ENCODE data around the gene HRH1.
"Not testable (repeated sequence)": the region's sequence is repeated elsewhere in the genome, so short reads cannot be mapped to it uniquely, and the experiment has no call there.

HRH1 gene

DNA sequence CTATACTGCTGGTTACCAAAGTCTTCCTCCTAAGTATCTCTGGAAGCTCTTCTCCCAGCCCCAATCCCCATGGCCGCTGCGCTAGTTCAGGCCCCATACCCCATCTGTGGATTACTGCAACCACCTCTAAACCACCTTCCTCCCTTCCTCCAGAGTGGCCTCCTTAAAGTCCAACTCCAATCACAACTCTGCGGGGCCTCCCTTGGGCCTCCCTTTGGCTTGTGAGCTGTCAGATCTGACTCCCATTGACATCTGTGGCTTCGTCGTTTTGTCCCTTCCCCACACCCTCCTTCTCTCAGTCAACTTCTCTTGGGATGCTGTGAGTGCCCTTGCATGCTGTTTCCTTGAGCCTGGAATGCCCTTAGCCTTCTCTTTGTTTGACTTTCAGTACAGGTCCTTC lies 9.3 kb upstream of the HRH1 start:
- no peak for DNase-seq

DNA sequence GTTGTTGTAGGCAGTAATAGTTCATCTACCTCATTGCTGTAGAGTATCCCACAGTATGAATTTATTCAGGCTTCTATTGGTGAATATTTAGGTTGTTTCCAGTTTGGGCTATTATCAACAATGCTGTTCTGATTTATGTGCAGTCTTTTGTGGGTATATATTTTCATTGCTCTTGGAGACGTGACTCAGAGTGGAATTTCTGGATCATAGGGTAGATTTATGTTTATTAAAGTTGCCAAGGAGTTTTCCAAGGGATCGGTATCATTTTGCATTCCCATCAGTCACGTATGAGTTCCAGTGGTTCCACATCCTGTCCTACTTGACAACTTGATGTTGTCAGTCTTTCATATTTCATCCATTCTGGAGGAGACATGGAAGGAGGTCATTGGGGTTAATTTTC lies 8.4 kb upstream of the HRH1 start:
- no peak for DNase-seq

DNA sequence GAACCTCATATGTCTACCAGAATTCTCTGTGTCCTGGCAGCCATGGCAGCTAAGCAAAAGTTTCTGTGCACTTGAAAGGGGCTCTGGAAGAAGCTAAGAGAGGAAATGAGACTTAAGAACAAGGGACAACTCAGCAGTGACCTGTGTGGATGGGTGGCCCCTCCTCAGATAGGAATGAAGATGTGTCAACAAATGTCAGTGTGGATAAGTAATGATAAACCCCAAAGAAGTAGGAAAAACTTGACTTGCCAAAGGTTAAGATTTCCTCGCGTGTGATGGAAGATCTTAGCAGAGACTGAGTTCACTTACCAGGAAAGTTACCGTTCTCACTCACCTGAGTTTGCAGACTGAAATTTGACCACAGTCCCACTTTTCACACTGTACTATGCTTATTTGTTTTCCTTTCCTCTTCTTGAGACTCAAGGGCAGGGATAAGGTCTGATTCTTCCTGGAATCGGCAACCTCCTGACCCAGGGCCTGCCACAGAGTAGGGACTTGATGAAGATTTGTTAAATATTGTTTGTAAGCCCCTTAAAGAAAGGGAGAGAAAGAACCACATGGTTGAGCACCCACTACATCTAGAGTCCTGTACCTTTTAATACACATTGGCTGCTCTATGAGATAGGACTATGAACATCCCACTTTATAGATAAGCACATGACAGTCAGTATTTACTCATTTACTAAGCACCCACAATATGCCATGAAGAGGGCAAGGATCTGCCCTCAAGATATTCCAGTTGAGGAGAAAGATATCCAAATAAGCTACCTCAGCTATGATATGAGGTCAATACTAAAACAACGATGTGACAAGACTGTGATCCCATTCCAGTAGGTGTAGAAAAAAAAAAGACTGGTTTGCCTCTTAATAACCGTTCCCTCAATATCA lies 7.3 kb upstream of the HRH1 start:
- DNase-seq = no peak

GRCh38 chr3:11150256-11150655 lies 4.0 kb upstream of the HRH1 start:
- no peak for DNase-seq

DNA sequence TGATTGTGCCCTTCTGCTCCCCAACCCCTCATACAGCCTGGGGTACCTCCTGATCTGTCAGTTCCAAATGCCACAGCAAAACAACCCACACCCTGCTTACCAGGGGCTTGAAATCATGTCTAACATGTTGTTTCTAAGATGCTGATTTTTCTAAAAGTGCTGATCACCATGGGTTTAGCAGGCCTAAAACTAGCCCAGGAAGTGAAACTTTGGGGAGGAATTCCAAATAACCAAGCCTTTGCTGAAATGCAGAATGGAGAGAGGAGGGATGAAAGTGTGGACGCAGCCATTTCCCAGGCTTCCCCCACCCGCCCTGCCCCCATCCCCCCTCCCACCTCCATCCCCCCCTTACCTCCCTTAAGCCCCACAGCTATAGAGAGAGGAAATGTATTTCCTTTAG lies 2.0 kb upstream of the HRH1 start:
- no peak for DNase-seq

DNA sequence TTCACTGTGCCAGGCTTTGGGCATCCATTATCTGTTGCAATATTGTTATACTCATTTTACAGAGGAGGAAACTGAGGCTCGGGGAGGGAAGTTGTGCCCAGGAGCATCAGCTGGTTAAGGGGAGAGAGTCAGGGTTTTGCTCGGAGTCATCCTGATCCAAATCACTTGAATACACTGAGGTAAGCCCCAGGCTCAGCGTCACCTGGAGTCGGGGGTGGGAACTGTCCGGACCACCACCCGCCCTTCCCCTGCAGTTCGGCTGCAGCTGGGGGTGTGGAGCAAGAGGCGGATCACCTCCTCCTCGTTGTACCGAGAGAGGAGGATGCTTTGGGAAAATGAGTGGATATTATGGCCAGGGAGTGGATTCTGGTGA lies 646 bp downstream of the HRH1 start:
- no peak for DNase-seq

DNA sequence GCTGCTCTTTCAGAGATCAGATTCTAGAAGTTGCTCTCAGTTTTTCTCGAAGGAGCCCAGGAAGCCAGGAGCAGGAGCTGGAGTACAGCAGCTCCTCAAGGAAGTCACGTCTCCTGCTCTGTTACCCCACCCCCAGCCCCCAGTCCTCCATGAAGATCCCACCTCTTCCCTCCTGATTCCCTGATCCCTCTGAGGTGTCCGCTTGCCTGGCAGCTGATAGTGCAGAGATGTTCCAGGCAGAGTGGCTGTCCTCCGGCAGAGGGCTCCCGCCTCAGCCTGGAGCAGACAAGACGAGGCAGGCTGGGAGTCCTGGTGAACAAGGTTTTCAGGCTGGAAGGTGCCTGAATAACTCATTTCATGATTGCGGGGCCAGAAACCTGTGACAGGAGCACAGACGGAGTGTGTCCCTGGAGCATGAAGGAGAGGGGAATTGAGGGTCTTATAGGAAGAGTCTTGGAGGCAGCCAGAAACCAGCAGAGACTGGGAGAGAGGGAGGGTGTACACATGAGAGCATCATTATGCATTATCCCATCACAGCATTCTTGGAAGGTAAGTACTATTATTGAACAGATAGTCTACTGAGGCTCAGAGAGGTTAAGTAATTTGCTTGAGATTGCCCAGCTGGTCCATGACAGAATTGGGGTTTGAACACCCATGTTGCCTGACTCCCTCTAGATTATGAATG lies 1.2 kb downstream of the HRH1 start:
- no peak for DNase-seq

DNA sequence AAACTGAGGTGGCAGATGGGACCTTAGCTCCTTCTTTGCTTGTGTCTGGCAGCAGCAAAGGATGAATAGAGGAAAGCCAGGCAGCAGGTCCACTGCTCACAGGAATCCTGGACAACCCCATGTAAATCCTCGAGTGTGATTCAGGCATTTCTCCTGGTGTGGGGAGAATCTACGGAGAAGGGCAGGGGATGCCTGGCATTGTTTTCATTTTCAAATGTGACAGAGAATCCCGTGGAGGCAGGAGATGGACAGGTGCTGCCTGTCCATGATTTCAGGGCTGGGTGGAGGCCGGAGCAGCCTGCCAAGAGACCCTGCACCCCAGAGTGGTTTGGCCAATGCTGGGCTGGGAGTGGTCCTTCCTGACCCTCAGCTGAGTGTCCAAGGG lies 1.7 kb downstream of the HRH1 start:
- no peak for DNase-seq

GRCh38 chr3:11157421-11157820 lies 3.1 kb downstream of the HRH1 start:
- no peak for DNase-seq

- no peak for DNase-seq
Observed at GRCh38 chr3:11159421-11159904, 5.2 kb downstream of the HRH1 start.

GRCh38 chr3:11161666-11162065 lies 7.4 kb downstream of the HRH1 start:
- DNase-seq = no peak

DNA sequence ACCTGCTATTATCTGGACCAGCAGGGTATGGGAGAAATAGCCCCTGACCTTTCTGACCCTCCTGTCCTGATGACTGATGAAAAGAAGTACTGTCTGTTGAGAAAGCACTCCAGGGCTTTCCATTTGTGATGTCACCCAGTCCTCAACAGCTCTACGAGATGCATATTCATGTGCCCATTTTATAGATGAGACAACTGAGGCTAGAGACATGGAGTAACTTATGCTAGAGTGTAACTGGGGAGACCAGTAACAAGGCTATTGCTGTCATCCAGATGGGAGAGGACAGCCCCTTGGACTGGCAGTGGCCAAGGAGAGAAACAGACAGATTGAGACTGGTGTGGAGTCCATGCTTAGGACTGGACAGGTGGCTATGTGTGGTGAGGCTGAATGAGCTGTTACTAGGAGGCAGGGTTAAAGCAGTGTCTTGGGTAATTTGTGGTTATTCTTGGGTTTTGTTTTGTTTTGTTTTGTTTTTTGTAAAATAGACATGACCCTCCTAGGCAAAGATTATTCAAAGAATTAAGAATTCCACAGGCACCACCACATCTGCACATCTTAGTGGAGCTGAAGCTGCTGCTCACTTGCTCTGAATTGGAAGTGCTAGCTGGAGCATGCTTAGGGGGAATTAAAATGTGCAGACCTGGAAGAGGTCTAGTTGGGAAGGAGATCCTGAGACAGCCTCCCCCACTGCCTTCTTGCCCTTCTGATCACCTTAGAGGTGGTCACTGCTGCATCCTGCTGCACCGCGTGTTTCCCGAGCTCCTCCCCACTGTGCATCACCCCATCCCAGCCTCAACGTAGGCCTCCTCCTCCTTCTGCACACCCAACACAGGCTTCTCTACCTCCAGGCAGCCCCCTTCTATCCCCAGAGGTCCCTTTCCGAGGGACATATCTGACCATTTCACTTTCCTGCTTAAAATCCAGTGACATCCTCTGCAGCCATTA lies 8.4 kb downstream of the HRH1 start:
- DNase-seq = no peak

- DNase-seq = no peak
Observed at GRCh38 chr3:11164607-11165006, 10.3 kb downstream of the HRH1 start.

DNA sequence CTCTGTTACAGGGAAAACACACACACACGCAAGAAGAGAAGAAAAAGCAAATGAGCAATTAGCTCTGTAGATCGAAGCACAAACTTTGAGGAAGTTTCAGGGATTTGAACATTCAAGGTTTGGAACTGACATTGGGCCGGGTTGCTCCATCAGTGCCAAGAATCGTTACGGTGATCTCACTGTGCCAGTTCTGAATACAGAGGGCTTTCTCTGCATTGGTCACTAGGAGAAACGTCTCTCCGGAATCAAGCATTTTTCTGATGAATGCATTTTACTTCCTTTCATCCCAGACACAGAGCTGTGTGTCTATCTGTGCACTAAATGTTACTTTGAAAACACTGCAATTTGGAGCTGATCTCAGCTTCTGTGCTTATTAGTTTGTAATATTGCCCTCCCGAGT lies 11.2 kb downstream of the HRH1 start:
- DNase-seq = no peak

DNA sequence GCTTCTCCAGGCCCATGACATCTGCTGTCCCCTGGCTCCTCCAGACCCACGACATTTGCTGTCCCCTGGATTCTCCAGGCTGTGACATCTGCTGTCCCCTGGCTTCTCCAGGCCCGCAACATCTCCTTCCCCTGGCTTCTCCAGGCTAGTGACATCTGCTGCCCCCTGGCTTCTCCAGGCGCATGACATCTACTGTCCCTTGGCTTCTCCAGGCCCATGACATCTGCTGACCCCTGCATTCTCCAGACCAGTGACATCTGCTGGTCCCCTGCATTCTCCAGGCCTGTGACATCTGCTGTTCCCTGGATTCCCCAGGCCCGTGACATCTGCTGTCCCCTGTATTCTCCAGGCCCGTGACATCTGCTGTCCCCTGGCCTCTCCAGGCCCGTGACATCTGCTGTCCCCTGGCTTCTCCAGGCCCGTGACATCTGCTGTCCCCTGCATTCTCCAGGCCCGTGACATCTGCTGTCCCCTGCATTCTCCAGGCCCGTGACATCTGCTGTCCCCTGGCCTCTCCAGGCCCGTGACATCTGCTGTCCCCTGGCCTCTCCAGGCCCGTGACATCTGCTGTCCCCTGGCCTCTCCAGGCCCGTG lies 12.6 kb downstream of the HRH1 start:
- DNase-seq = not testable (repeated sequence)

- no peak for DNase-seq
Observed at GRCh38 chr3:11167590-11167989, 13.3 kb downstream of the HRH1 start.

- DNase-seq = no peak
Observed at GRCh38 chr3:11168406-11168805, 14.1 kb downstream of the HRH1 start.

DNA sequence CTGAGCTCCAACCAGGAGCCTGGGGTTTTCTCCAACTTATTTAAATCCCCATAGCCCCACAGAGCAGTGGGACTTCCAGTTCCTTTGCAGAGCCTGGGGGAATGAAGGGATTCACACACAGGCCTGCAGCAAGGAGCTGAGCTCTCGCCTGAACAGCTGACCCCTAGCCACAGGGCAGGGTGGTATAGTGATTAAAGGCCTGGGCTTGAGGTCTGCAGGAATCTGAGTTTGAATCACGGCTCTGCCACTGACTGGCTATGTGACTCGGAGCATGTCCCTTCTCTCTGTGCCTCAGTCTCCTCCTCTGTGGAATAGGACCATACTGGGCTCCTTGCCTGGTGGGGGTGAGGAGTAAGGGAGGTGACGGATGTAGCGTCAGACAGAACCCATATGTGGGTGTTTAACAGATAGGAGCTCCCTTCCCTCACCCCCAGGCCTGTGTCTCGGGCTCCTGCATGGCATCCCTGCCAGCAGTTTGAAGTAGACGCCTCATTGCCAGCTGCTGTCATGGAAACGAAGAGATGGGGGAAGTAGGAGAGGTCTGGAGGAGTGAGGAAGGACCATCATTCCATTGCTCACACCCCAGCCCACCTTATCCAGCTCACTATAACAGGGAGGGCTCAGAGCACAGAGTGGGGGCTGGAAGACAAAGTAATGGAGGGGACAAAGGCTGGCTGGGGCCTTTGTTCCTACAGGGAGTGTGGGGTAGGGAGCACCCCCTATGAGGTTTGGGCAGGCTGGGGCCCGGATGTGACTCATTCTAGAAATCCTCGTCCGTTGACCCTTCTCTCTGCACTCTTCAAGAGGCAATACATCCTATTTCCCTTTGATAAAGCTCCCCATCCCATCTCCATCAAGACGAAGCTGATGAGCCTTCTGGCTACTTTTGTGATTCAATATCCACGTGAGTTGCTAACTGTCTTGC lies 14.8 kb downstream of the HRH1 start:
- DNase-seq = no peak

- no peak for DNase-seq
Observed at GRCh38 chr3:11170052-11170770, 15.9 kb downstream of the HRH1 start.

DNA sequence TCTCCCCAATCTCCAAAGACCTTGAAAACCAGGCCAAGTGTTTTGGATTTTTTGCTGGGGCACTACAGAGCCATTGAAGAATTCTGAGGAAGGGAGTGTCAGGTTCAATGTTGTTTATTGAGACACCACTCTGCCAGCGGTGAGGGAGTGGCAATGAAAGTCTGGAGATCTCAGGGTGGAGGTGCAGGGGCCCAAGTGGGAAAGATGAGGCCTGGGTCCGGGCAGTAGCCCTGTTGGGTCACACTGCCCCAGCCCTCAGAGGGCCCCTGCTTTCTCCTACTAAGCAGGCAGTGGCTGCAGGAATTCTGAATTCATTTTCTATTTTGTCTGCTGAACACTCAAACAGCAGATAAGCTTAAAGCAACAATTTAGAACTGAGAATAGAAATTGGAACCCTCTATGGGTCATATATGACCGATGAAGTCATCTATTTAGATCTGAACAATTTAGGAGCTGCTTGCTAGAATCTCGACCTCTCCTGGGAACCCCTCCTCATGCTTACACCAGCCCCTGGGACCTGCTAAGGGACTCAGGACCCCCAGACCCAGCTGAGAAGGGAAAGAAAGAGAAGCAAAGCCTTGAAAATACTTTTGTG lies 17.9 kb downstream of the HRH1 start:
- DNase-seq = no peak
